Heart right ventricle (tissue), 16 donors: ENCODE results near the gene TMEM174. TPM values are rescaled to one million over a fixed set of nuclear protein-coding genes. Genes with fewer than 3 reads are reported as not detected.

ENCODE experiments used
- ATAC-seq, 8 donors: fragments of 200-7000 bp; cut with Tn5 transposase; one replicate each; pipeline ENCODE4 v1.9.1; 2020; ENCODE audit warnings: mild to moderate bottlenecking in 8 of 8, moderate library complexity in 8 of 8, moderate number of reproducible peaks in 1 of 8
- DNase-seq, 2 donors: peaks; one replicate each; pipeline ENCODE4 v3.0.0-alpha.2; 2020
- H3K27ac ChIP-seq, 10 donors: fragments of 200-600 bp; sonication (generic) in 2 of 10; one replicate each; pipeline versions ENCODE4 v1.5.0 to v1.8.0; 2020 to 2022; ENCODE audit warnings: mild to moderate bottlenecking in 3 of 10
- H3K27me3 ChIP-seq, 7 donors: fragments of 200-600 bp; one replicate each; pipeline ENCODE4 v1.8.0; 2021 to 2022; ENCODE audit warnings: mild to moderate bottlenecking in 2 of 7
- H3K36me3 ChIP-seq, 9 donors: fragments of 200-600 bp; sonication (generic) in 1 of 9; one replicate each; pipeline versions ENCODE4 v1.5.0 to v1.8.0; 2020 to 2022; ENCODE audit warnings: mild to moderate bottlenecking in 2 of 9
- H3K4me1 ChIP-seq, 9 donors: fragments of 200-600 bp; sonication (generic) in 1 of 9; one replicate each; pipeline versions ENCODE4 v1.5.0 to v1.8.0; 2020 to 2022; ENCODE audit warnings: mild to moderate bottlenecking in 4 of 9
- H3K4me3 ChIP-seq, 10 donors: fragments of 200-600 bp; sonication (generic) in 2 of 10; one replicate each; pipeline versions ENCODE4 v1.5.0 to v1.8.0; 2020 to 2022; ENCODE audit warnings: mild to moderate bottlenecking in 7 of 10, moderate library complexity in 2 of 10
- H3K9me3 ChIP-seq, 11 donors: fragments of 200-600 bp in 10 of 11; sonication (generic) in 2 of 11; one replicate each; pipeline versions ENCODE4 v1.5.0 to v1.8.0; 2013 to 2022; ENCODE audit warnings: mild to moderate bottlenecking in 2 of 11, control low read depth in 1 of 11, moderate library complexity in 1 of 11
- CTCF ChIP-seq, 9 donors: fragments of 200-600 bp; sonication (generic) in 2 of 9; IDR thresholded peaks; one replicate each; pipeline versions ENCODE4 v1.5.0 to v1.8.0; 2021 to 2022; ENCODE audit warnings: antibody characterized with exemption in 9 of 9, mild to moderate bottlenecking in 5 of 9, moderate library complexity in 1 of 9
- WGBS, 2 donors: extraction: QIAGEN DNeasy Blood & Tissue Kit; methylation state at CpG; one replicate each; pipeline ENCODE4 v1.1.7; 2013; ENCODE audit warnings: inconsistent platforms in 1 of 2; 5-methylcytosine and 5-hydroxymethylcytosine counted together
- intact Hi-C, 10 donors: fragments of 100-400 bp; cut with DNase I; formaldehyde crosslinking; loops; one replicate each; pipeline versions ENCODE4 v1.11.1 to v1.14.2; 2022
- polyA plus RNA-seq, 2 donors: library from polyadenylated mRNA; stranded (reverse); fragments of 200-250 nt; gene quantifications; one replicate each; pipeline ENCODE4 v1.2.3, GENCODE V29; 2013
- total RNA-seq, 10 donors: library from RNA; stranded (reverse); fragmentation: NEBNext Ultra II Directional in 3 of 10; extraction: Animal tissue kit (Norgen Biotek cat#: 25700) in 3 of 10; gene quantifications; one replicate each; pipeline versions ENCODE4 v1.2.1 to v1.2.4, GENCODE V29; 2021 to 2023
- donor health status: Arrhythmogenic right ventricular cardiomyopathy.
- donor health status: ischemic (EF 13 %, LVEDD 7.1; RV severe dilation, severe dysfunction).
- donor health status: healthy with polysubstance abuse.
- donor health status: DM: no; HTN: yes; CAD: no.
- donor health status: DM: no; HTN: no; CAD: no.
- donor health status: ischemic (EF 25% LVEDD 6.9; RV normal size, moderate dysfunction).
- donor health status: ischemic (EF 25% LVEDD 5.7; RV mildly dilated, moderate dysfunction).
- donor health status: healthy.
- donor health status: DM: yes; HTN: yes; CAD: no.
- donor health status: Ischemic cardiomyopathy.
- donor health status: ischemic (EF 35%, LVEDD 5.7; RV mildly dilated, moderate dysfunction).
- donor health status: nonischemic (EF 11% LVEDD 7.7; RV severe dilation, severe dysfunction).
- donor health status: DM: yes; HTN: yes; CAD: no.
- donor health status: PGD.
- donor health status: ischemic (EF 29% LVEDD 5.4; RV normal size, mild dysfunction).
- donor health status: nonischemic (EF 23%, LVEDD 6.1; RV moderate dilation, normal function).

Gene TMEM174
- total and polyA plus RNA-seq, 12 donors: not detected

GRCh38 chr5:73149540-73149939, 23.5 kb upstream of the TMEM174 start:
- 47 to 84% methylated on average over 3 of the region's 3 CpGs for WGBS, 2 donors
- Histone ChIP-seq H3K4me3 (no peak overlapping the region), H3K27me3 (peaks cover 0 to 34% (median 4%) of the 10 kb centered on the region in 7 donors), H3K4me1 (no peaks in the 10 kb centered on the region), H3K27ac (no peak overlapping the region), H3K9me3 (no peaks in the 10 kb centered on the region), H3K36me3 (no peaks in the 10 kb centered on the region)
- intact Hi-C loops: no loop called here
- DNase-seq (no peak), ATAC-seq (no peak)
- no peak for TF ChIP-seq CTCF (IDR thresholded peaks at IDR 0.05)

GRCh38 chr5:73150876-73151275, 22.1 kb upstream of the TMEM174 start:
- ATAC-seq (no peak), DNase-seq (no peak)
- Histone ChIP-seq H3K4me1 (no peaks in the 10 kb centered on the region), H3K36me3 (no peaks in the 10 kb centered on the region), H3K27ac (no peak overlapping the region), H3K27me3 (peaks cover 0 to 31% (median 0%) of the 10 kb centered on the region in 7 donors), H3K9me3 (no peaks in the 10 kb centered on the region), H3K4me3 (no peak overlapping the region)
- intact Hi-C loops: no loop called here
- no peak for TF ChIP-seq CTCF (IDR thresholded peaks at IDR 0.05)
- WGBS, 2 donors: 68 to 77% methylated on average over 7 of the region's 7 CpGs

GRCh38 chr5:73151766-73152410, 21.1 kb upstream of the TMEM174 start:
- no peak for ATAC-seq

More at GRCh38 chr5:73151766-73152410, 21.1 kb upstream of the TMEM174 start:
- intact Hi-C loops: no loop called here
- peaks cover 0 to 31% (median 0%) of the 10 kb centered on the region in 7 donors for H3K27me3 ChIP-seq
- WGBS, 2 donors: 67 to 75% methylated on average over 5 of the region's 5 CpGs
- H3K4me1 ChIP-seq: no peaks in the 10 kb centered on the region
- H3K4me3 ChIP-seq: no peak overlapping the region
- H3K9me3 ChIP-seq: no peaks in the 10 kb centered on the region
- H3K27ac ChIP-seq: no peak overlapping the region
- DNase-seq: no peak
- H3K36me3 ChIP-seq: no peaks in the 10 kb centered on the region
- no peak for TF ChIP-seq CTCF (IDR thresholded peaks at IDR 0.05)
